BJ (cell line): ENCODE measurements around the gene HTR1B. TPM values are rescaled to one million over a fixed set of nuclear protein-coding genes. Genes with fewer than 3 reads are reported as not detected.

ENCODE experiments used
- CTCF ChIA-PET: fragments of 350-600 bp; formaldehyde crosslinking; extraction: SDS; loops from one replicate; lab custom pipeline; 2021; ENCODE audit warnings: antibody characterized with exemption, inconsistent platforms; lab: Yijun Ruan, JAX
- POLR2A ChIA-PET: fragments of 300-600 bp; sonication (Branson Sonifier 250); formaldehyde crosslinking; extraction: SDS; loops from one replicate; lab custom pipeline; 2021; ENCODE audit warnings: antibody characterized with exemption; lab: Charles Lee
- DNase-seq: peaks from one replicate; pipeline ENCODE4 v3.0.0-alpha.2; 2011; ENCODE audit warnings: low read depth
- H3K27me3 ChIP-seq: 2 replicates; pipeline ENCODE4 v1.6.0; 2011; ENCODE audit warnings: low read length; ENCODE audit not compliant: control insufficient read depth, insufficient read depth
- H3K36me3 ChIP-seq: 2 replicates; pipeline ENCODE4 v1.5.1; 2011; ENCODE audit warnings: low read length; ENCODE audit not compliant: control insufficient read depth, insufficient read depth
- H3K4me3 ChIP-seq: 2 replicates; pipeline ENCODE4 v1.5.1; 2011; ENCODE audit warnings: low read depth, mild to moderate bottlenecking, control low read depth, low read length
- CTCF ChIP-seq: IDR thresholded peaks from 2 replicates; pipeline ENCODE4 v1.5.1; 2011; ENCODE audit warnings: low read depth, mild to moderate bottlenecking, control low read depth, inconsistent platforms, low read length, moderate library complexity; ENCODE audit not compliant: insufficient read depth
- polyA plus RNA-seq: library from polyadenylated mRNA; depleted of rRNA; stranded (reverse); fragments of >200 nt; gene quantifications from 2 replicates; pipeline ENCODE4 v1.2.3, GENCODE V29; 2011

The HTR1B gene
- polyA plus RNA-seq, 1 experiment: 3.1 TPM

- Histone ChIP-seq H3K36me3 (no peaks in the 10 kb centered on the region), H3K27me3 (no peaks in the 10 kb centered on the region), H3K4me3 (no peak overlapping the region)
- CTCF ChIA-PET: no interaction called here
- DNase-seq: no peak
- POLR2A ChIA-PET: no interaction called here
- peak; percentile 34 for TF ChIP-seq CTCF
Observed at GRCh38 chr6:77450924-77451323, 12.4 kb downstream of the HTR1B start.

GRCh38 chr6:77448546-77448945 is 14.7 kb downstream of the HTR1B start:
- TF ChIP-seq CTCF: no peak
- Histone ChIP-seq H3K27me3 (no peaks in the 10 kb centered on the region), H3K36me3 (no peaks in the 10 kb centered on the region), H3K4me3 (no peak overlapping the region)
- DNase-seq: no peak
- CTCF ChIA-PET: interaction anchor here (0.8 kb wide), 1 partner anchor 9 kb away, joined by 3 read pairs; no protein-coding TSS in a partner anchor
- POLR2A ChIA-PET: no interaction called here

- DNase-seq: no peak
- H3K27me3 ChIP-seq: no peaks in the 10 kb centered on the region
- H3K4me3 ChIP-seq: no peak overlapping the region
- TF ChIP-seq CTCF: no peak
- ChIA-PET POLR2A (no interaction called here), CTCF (no interaction called here)
- H3K36me3 ChIP-seq: no peaks in the 10 kb centered on the region
Observed at GRCh38 chr6:77447254-77447653, 16.0 kb downstream of the HTR1B start.

- DNase-seq: no peak
- ChIA-PET POLR2A (no interaction called here), CTCF (no interaction called here)
- TF ChIP-seq CTCF: no peak
- Histone ChIP-seq H3K36me3 (no peaks in the 10 kb centered on the region), H3K4me3 (no peak overlapping the region), H3K27me3 (no peaks in the 10 kb centered on the region)
Observed at GRCh38 chr6:77446249-77446648, 17.0 kb downstream of the HTR1B start.

- ChIA-PET CTCF (no interaction called here), POLR2A (no interaction called here)
- Histone ChIP-seq H3K4me3 (no peak overlapping the region), H3K36me3 (no peaks in the 10 kb centered on the region), H3K27me3 (no peaks in the 10 kb centered on the region)
- no peak for DNase-seq
- TF ChIP-seq CTCF: no peak
Observed at GRCh38 chr6:77445214-77445613, 18.1 kb downstream of the HTR1B start.
